Middle frontal gyrus (tissue), 1 donor: ENCODE results near the gene MKKS.
"Not testable (repeated sequence)": the region's sequence is repeated elsewhere in the genome, so short reads cannot be mapped to it uniquely, and the experiment has no call there.

Source experiments
- DNase-seq: peaks from one replicate; pipeline ENCODE4 v3.0.0-alpha.2; 2015; ENCODE audit warnings: low spot score; ENCODE audit errors: extremely low spot score

The MKKS gene

DNA sequence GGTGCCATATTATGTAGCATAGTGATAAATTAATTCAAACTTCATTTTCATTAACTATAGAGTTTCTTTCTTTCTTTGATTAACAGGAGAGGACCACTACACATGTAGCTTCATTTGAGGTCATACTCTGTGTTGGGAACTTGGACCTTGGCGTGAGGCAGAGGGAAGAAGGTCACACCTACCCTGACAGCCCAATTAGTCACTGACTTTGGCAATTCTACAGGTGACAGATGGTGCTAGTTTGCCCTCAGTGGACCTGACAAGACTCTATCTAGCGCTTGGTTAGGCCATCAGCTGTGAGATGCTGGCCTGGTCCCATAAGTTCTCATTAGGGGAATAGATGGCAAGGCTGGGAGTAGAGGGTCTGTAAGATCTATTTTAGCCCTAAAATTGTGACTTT lies 15.2 kb upstream of the MKKS start:
- DNase-seq, result no peak

DNA sequence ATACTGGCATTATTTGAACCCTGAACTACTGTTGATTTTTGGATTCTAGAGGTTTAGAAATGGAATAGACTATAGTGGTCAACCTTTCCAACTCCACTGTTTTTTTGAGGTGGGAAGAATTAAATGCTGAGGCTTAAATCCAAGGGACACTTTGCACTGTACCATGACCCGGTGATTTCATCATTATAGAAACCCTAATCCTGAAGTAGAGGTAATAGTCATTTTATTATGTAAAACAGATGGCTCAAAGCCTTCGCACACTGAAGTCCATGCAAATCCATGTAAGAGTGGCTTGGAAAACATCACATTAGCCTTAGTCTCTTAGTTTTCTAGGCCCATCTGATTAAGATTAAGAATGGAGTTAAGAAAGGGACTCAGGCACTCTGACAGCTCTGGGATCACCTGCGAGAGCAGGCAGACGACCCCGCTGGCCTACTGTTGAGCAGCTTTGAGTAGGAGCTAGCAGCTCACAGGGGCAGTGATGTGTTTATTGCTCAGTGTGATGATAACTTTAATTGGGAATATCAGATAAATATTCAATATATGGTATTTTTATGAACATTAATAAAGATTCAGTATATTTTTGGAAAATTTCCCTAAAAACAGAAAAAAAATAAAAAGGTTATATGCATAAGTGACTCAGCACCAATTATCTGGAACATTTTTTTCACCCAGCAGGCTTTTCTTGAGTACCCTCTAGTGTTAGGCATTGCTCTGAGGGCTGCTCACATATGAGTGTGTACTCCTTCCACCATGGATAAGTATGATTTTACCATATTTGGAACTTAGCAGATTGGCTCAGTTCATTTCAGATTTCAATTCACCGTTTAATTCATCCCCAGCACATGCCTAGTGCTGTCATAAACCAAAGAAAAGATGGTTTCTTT lies 14.5 kb upstream of the MKKS start:
- DNase-seq, result no peak

DNA sequence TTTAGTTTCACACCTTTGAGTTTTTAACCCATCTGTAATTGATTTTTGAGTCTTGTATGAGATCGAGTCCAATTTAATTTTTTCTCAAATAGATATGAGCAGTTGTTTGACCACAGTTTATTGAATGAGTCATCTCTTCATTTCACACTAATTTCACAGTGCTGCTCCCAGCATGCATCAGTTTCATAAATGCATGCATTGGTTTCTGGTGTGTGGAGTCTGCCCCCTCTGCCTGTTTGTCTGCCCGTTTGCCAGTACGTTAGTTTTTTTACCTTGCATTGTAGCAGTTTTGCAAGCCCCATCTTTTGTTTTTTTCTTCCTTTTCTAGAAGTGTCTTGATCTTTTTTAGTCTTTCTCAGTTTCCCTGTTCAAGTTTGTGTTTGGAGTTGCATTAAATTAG lies 13.0 kb upstream of the MKKS start:
- DNase-seq, result no peak

DNA sequence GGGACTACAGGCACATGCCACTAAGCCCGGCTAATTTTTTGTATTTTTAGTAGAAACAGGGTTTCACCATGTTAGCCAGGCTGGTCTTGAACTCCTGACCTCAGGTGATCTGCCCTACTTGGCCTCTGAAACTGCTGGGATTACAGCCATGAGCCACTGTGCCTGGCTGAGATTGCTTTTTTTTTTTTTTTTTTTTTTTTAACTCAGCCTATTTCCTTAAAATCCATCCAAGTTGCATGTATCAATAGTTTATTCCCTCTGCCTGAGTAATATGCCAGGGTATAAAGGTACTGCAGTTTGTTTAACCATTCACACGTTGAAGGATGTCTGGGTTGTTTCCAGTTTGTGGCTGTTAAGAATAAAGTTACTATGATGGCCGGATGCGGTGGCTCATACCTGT lies 11.7 kb upstream of the MKKS start:
- DNase-seq, result no peak

DNA sequence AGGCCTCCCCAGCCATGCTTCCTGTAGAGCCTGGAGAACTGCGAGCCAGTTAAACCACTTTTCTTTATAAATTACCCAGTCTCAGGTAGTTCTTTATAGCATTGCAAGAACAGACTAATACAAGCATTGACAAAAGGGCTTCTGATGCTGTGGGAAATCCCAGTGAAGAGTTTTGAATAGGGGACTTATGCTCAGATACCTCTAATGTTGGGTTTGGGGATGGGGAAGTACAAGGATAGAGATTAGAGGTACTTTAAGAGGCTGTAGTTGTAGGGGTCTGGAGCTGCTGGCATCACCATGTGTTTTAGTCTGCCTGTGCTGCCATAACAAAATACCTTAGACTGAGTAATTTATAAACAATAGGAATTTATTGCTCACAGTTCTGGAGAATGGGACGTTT lies 9.9 kb upstream of the MKKS start:
- DNase-seq, result no peak

DNA sequence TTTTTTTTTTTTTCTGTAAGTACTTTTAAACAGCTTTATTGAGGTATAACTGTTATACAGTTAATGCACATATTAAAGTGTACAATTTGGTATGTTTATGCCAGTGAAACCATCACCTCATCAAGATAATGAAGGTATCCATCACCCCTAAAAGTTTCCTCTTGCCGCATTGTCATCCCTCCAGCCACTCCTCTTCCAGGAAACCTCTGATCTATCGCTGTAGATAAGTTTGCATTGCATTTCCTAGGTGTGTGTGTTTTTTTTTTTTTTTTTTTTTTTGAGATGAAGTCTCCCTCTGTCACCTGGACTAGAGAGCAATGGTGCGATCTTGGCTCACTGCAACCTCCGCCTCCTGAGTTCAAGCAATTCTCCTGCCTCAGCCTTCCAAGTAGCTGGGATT lies 4.2 kb upstream of the MKKS start:
- no peak for DNase-seq

DNA sequence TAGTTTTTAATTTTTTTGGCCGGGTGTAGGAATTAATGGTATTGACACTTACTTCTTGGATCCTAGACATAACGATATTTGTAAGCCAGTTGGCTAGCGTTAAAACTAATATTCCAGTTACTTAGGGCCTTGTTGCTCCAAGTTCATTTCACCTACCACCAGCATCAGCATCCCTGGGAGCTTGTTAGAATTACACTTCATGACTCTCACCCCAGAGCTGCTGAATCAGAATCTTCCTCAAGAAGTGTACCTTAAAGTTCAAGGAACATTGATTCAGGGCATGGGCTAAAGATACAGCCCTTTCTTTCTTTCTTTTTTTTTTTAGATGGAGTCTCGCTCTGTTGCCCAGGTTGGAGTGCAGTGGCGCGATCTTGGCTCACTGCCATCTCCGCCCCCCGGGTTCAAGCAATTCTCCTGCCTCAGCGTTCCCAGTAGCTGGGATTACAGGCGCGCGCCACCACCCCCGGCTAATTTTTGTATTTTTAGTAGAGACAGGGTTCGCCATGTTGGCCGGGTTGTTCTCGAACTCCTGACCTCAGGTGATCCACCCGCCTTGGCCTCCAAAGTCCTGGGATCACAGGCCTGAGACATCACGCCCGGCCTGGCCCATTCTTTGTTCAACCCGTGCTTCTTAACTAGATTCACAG lies 2.2 kb upstream of the MKKS start:
- no peak for DNase-seq

DNA sequence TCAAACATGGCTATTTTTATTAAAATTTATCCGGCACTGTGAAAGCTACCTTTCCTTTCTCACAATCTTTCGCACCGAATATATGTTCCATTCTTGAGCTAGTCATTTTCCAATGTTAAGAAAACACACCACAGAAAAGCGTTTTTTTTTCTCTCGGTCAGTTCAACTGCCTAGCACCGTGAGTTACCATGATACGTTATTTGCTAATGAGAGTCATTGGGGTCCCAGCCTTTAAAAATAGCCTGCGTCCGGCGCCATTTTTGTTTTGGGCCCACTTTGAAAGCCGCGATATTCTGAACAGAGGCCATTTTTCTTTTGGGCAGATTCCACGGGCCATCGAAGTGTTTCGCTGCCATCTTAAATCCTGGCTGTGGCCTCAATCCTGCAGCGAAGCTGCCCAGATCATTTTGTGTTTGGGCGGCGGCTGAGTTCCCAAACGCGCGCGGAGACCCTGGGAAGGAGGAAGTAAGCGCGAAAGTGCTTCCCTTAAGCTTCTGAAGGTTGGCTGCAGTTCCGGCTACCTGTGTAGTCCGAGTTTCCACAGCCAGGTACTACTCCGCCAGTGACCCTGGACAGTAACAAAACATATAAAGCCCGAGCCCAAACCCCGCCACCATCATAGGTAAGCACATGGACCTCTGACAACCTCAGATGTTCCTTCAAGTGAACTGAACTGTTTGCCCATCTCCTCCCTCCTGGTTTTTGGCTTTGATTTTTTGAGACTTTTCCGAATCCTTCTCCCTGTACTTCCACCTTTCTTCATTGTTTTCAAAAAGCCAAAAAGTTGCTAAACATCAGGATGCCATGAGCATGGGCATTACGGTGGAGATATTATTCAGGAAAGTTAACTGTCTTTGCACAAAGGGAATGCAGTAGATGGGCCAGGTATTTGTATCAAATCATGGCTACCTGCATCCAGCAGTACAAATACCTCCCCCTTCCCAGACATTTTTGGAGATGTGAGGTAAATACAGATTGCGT lies 1.1 kb upstream of the MKKS start, which contains the start of gene SLX4IP:
TSS of gene SLX4IP (plus strand) at position 474 of the 981 bp plus-strand sequence. CDS start 22,900 bp downstream, outside the sequence.
- peak; percentile 92 for DNase-seq

DNA sequence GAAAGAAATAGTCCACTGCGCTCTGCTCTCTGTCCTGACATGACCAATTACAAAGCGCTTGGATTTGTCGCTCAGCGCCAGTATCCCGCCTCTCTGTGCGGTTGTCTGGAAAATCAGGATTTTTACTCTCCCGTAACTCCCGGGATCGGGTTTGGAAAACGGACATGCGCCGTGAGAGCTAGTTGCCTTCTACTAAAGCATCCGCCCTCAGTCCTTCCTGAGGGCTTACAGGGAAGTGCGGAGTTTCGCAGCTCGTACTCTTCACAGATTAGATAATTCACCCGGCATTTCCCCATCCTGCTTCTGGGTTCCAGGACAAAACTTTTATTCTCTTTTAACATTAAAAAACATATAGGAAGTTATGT lies 427 bp upstream of the MKKS start:
- peak; percentile 93 for DNase-seq

DNA sequence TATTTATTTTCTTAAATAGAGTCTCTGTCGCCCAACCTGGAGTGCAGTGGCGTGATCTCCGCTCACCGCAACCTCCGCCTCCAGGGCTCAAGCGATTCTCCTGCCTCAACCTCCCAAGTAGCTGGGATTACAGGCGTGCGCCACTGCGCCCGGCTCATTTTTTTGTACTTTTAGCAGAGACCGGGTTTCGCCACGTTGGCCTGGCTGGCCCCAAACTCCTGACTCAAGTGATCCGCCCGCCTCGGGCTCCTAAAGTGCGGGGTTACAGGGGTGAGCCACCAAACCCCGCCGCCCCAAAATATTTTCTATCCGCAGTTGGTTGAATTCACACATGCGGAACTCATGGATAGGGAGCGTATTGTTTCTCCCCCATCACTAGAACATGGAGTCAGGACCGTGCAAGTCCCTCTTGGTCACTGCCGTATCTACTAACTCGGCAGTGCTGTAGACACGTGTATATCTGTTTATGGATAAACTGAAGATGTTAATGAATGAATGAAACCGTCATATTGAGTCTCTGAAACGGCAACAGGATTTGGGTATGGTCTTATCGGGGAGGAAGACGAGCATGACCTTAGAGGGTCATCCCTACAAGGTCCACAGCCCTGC lies 904 bp downstream of the MKKS start:
- DNase-seq, result no peak

DNA sequence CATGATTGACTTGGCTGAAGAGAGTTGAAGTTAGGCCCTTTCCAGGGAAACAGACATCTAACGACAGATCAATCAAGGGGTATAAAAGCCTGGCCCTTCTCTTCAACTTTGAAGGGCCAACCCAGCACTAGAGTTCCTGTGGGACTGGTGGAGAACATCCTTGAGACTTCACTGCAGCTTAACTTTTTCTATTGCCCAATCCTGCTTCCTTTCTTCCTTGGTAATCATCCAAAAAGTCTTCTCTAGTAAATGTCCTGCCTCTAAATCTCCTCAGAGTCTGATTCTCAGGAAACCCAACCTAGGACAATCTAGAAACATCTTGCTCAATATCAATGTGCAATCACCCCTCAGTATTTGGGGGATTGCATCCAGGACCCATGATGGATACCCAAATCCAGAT lies 1.9 kb downstream of the MKKS start:
- no peak for DNase-seq

DNA sequence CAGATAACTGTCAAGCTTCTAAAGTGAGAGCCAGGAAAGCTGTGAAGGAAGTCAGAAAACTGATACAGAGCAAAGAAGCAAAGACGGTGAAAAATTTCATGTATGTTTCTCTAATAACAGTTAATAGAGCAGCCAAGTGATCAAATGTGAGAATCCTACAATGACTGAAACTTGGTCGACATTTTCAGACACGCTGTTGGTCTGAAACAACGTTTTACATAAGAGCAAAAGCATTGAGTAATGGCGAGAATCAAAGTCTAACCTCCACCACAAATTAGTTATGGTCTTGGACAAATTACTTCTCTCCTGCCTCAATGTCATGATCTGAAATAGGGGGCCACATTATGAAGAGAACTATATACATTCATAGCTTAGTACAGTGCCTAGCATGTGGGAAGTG lies 3.3 kb downstream of the MKKS start:
- DNase-seq, result no peak

DNA sequence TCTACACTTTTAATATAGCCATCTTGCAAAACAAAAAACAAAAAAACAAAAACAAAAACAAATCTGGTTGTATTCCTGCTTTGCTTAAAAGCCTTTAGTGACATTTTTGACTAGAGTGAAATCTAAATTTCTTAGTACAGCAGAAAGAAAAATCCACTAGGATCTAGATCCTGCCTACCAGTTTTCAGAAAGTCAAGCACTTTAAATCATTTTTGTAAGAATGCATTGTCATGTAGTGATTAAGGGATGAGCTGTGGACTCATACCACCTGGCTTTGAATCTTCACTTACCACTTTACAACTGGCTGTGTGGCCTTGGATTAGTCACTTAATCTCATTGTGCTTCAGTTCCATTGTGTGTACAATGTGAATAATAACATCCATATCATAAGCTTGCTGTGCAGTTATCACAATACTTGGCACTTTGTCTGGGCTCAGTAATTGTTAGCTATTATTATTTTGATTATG lies 4.0 kb downstream of the MKKS start:
- DNase-seq, result no peak

DNA sequence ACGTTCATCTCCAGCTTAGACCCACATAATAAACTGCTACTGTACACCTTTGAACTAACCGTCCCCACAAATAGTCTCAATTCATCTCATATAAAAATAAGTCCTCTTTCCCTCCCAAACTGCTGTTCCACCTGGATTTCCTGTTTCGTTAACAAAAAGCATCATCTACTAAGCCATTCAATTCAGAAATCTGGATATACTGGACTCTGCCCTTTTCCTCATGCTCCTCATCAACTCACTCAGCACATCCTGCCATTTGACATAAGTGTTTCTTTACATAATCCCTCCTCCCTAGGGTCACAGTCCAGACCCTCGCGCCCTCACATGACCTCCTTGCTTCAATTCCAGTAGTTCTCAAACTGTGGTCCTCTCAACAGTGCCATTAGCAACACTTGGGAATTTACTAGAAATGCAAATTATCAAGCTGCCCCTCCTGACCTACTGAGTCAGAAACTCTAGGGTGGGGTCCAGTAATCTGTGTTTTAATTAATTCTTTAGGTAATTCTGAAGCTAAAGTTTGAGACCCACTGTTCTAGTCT lies 4.5 kb downstream of the MKKS start:
- DNase-seq, result no peak

DNA sequence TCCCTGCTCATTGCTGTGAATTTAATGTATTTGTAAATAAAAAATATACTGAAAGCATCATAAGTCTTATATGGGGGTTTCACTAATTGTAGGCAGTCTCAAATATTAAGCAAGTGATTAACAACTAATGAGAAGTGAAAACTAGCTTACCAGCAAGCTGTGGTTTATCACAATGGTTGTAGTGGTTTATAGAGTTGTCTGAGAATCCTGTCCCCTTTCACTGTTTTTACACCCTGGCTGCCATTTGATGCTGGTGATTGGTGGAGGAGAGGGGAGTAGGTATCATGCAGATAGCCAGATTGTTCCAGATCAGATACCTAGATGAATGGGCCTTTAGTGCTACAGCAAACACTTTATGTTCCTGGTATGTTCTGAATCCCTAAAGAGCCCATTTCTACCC lies 6.0 kb downstream of the MKKS start:
- no peak for DNase-seq

DNA sequence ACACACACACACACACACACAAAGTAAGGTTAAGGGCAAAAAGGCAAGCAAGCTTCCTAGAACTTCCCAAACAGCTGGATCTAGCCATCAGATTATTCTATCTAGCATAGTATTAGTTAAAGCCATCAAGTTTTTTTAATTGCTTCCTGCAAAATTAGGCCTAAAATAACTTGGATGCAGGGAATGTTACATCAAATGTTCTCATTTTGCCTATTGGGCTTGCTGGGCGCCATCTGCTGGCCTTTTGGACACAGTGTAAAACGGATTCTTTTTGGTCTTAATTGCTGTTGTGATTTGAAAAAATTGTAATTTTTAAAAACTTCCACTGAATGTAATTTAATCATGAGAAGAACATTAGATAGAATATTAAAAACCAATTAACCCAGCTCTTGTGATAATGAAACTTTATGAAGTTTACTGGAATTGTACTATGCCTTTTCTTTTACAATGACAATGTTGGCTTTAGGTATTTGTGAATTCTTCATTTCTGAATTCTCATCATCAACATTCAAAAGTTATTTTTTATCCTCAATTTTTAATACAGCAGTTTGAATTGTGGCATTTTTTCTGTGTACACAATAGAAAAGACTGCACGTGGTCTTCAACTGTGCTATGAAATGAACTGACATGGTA lies 6.8 kb downstream of the MKKS start:
- peak; percentile 49 for DNase-seq

DNA sequence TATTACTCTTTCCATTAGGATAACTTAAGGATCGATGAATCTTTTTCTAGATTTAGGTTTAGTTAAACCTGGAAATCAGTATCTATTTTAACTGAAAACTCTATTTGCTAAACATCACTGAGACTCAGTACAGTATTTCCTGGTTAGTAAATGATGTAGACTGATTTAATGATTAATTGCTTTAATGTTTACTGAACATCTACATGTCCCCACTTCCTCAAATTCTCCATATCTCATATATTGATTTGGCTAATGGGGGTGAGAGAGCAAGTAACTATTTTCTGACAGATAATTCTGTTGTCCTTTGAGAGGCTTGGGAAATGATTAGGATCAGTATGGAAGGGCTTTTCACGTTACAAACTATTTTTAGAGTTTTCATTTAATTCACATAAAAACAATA lies 10.3 kb downstream of the MKKS start:
- DNase-seq, result no peak

DNA sequence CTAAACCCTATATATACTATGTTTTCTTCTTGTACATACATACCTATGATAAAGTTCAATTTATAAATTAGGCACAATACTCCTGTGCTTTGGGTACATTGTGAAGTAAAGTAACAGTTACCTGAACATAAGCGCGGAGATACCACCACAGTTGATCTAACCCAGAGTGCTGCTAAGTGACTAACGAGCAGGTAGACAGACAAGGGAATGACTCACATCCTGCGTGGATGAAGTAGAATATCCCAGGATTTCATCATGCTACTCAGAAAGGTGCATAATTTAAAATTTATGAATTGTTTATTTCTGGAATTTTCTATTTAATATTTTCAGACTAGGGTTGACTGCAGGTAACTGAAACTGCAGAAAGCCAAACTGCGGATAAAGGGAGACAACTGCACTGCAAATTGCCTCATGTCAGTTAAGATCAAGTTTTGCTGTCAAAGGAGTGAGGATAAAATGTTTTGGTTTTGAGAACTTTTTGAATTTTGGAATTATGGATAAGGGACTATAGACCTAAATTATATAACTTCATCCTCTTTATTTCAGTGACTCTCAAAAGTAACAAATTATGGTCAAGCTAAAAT lies 14.4 kb downstream of the MKKS start:
- DNase-seq, result no peak

DNA sequence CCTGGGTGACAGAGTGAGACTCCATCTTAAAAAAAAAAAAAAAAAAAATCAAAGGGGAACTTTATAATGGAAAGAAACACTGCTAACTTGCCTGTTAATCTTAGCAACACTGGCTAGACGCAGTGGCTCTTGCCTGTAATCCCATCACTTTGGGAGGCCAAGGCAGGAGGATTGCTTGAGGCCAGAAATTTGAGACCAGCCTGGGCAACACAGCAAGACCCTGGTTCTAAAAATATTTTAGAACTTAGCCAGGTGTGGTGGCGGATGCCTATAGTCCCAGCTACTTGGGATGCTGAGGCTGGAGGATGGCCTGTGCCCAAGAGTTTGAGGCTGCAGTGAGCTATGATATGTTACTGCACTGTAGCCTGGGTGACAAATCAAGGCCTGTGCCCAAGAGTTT lies 16.8 kb downstream of the MKKS start:
- not testable (repeated sequence) for DNase-seq

DNA sequence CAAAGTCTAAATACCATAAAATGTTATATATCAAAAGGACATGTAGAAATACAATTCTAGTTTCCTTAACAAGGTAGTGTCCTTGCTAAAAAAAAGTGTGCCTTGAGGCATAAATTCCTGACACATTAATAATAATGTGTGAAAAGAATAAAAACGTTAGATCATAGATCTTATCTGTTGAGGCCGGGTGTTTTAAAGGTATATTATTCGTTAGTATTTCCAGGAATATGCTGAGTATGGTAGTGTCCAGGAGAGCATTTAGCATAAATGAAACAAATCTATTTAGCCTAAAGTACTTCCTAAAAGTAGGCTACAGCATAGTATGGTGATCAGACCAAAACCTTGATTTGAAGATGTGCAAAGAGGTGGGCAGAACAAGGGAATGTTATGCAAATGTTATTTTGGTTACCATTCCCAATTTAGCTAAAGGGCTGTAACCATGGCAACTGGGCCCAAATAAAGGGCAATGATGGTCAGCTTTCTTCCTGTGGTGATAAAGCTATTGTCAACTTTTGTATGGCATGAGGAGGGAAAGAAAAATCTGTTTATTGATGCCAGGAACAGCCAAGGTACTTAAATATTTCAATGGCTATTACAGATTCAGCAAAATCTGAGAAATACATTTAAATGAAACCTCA lies 18.9 kb downstream of the MKKS start:
- no peak for DNase-seq
